HTERT RPE-1 (cell line): ENCODE data around the gene EIPR1.
"Not testable (repeated sequence)": the region's sequence is repeated elsewhere in the genome, so short reads cannot be mapped to it uniquely, and the experiment has no call there.

Experiments used
- in situ Hi-C: fragments of 300-500 bp; cut with MboI; formaldehyde crosslinking; loops from 4 replicates; pipeline ENCODE4 v1.14.3; 2020; ENCODE audit warnings: low sequenced_read_pairs

Gene EIPR1

DNA sequence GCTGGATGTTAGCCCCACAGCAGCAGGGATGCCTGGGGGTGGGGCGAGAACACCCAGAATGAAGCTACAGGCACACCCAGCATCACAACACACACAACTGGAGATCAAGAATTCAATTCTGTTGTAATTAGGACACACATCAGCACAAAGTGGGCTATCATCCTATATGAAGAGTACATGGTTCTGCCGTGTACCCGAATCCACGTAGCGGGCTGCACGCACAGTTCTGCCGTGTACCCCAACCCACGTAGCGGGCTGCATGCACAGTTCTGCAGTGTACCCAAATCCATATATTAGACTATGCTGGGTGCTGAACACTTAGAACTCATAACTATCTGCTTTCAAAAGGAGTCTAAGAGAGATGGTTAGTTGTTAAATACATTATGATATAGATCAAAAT is 86.5 kb downstream of the EIPR1 start:
- in situ Hi-C loops = no loop called here

GRCh38 chr2:3290655-3291054 is 87.0 kb downstream of the EIPR1 start:
- in situ Hi-C loops = no loop called here

DNA sequence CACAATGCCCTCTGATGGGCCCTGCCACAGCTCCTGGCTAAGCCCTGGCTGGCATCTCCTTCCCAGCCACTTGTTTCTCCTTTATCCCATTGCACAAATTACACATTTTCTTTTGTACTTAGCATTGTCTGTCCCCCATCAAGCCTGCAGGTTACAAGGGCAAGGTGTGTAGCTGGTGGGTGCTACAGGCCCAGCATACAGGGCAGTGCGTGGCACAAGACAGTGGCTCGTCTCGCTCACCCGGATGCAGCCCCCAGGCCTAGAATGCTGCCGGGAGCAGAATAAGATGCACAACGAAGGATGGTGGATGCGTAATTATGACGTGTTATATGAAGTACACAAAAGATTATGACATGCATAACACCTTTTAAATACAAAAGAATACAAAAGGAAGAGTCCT is 87.6 kb downstream of the EIPR1 start:
- in situ Hi-C loops = no loop called here

- in situ Hi-C loops = no loop called here
Measured at GRCh38 chr2:3289526-3289925, 88.1 kb downstream of the EIPR1 start.

DNA sequence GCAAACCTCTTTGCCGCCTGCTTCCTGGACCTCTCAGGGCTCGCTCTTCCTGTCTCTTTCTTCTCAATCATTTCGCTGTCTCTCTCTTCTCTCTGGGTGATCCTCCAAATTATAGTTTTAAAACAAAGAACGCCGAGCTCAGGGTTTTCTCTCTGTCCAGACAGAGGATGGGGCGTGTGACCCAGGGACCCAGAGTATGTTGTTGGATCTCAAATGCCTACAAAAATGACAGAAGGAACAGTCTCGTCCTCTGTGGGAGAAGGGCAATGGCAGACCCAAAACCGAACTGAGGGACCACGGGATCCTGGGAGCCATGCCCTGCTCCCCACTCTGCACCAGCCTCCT is 88.5 kb downstream of the EIPR1 start:
- in situ Hi-C loops = no loop called here

- in situ Hi-C loops = no loop called here
Measured at GRCh38 chr2:3288470-3289170, 89.0 kb downstream of the EIPR1 start.

GRCh38 chr2:3287896-3288295 is 89.7 kb downstream of the EIPR1 start:
- in situ Hi-C loops = no loop called here

- in situ Hi-C loops = not testable (repeated sequence)
Measured at GRCh38 chr2:3286646-3287036, 91.0 kb downstream of the EIPR1 start.

DNA sequence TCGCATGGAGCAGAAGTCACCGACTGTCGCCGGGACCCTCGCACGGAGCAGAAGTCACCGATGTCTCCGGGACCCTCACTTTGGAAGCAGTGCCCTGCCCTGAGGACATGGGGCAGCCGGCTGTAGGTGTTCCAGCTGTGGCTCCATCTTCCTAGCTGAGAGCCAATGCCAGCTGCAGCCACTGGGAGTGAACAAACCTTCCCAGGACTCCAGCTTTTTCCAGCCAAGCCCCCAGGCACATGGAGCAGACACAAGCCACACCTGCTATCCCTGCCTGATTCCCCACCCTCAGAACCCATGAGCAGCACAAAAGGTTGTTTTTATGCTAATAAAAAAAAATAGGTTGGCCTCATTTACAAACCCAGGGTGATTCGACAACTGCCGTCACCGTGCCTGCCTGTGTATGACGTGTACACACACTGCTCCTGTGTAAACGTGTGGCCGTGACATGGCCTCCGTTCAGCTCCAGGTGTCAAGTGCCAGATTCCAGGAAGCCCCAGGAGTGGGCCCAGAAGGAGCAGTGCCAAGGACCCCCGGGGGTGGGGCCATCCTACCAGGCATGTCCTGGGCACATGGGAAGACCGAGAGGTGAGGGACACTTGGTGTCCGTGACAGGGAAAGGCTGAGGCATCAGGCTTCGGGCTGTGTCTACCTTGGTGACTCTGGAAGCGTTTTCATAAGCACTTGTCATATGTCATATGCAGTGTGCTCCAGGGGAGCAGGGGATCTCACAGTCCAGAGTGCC is 91.5 kb downstream of the EIPR1 start:
- in situ Hi-C loops = no loop called here

- in situ Hi-C loops = no loop called here
Measured at GRCh38 chr2:3284657-3285630, 92.7 kb downstream of the EIPR1 start.

- in situ Hi-C loops = not testable (repeated sequence)
Measured at GRCh38 chr2:3283876-3284656, 93.6 kb downstream of the EIPR1 start.

GRCh38 chr2:3283206-3283605 is 94.4 kb downstream of the EIPR1 start:
- in situ Hi-C loops = no loop called here

- in situ Hi-C loops = no loop called here
Measured at GRCh38 chr2:3282056-3282998, 95.3 kb downstream of the EIPR1 start.

- in situ Hi-C loops = no loop called here
Measured at GRCh38 chr2:3280683-3281520, 96.7 kb downstream of the EIPR1 start.

GRCh38 chr2:3280197-3280596 is 97.4 kb downstream of the EIPR1 start:
- in situ Hi-C loops = no loop called here

DNA sequence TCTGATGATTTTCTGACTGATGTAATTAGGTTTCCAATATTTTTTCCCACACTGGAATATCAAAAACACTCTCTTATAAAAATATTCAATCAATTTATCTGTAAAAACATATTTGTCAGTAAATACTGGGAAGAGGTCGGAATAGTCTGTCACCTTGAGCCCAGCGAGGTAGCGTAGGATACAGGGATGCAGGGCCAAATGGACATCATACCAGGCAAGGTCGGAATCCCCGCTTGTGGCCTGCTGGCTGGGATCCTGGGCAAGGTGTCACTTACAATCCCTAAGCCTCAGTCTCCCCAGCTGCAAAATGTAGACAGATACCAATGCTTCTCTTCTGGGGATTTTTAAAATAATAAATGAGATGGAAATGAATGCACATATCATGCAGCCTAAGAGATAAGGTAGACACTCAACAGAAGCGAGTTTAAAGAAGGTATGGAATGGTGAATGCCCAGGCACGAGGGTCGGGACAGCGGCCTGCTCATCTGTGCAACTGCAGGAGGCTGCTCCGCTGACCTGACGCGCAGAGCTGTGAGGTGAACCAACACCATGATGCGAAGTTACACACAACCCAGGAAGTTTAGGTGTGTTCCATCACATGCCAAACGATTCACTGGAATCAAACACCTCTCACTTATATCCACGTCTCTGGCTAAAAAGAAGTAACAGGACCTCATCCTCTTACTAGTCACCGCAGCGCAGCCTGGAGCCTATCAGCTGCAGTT is 98.2 kb downstream of the EIPR1 start:
- in situ Hi-C loops = no loop called here

GRCh38 chr2:3278521-3279218 is 98.9 kb downstream of the EIPR1 start:
- in situ Hi-C loops = no loop called here
